ENCODE data around the gene UGGT1. TPM values are rescaled to one million over a fixed set of nuclear protein-coding genes. Genes with fewer than 3 reads are reported as not detected.

The UGGT1 gene
- total RNA-seq, 4 donors from 2014 or later, result 38.8 to 57.2 (median 52.2) TPM

GRCh38 chr2:128157644-128158043, 66.6 kb downstream of the UGGT1 start:
- Histone ChIP-seq H3K36me3 (peaks cover 0 to 51% (median 23%) of the 10 kb centered on the region in 4 donors), H3K9me3 (no peaks in the 10 kb centered on the region), H3K4me1 (no peaks in the 10 kb centered on the region), H3K4me3 (no peak overlapping the region), H3K27ac (no peak overlapping the region), H3K27me3 (no peaks in the 10 kb centered on the region)
- TF ChIP-seq POLR2A (IDR thresholded peaks at IDR 0.05) (no peak), POLR2AphosphoS5 (IDR thresholded peaks at IDR 0.05) (no peak), CTCF (IDR thresholded peaks at IDR 0.05) (no peak), EP300 (IDR thresholded peaks at IDR 0.05; ENCODE audit: low read depth) (no peak)
- 94 to 96% methylated on average over 3 of the region's 3 CpGs for WGBS, 2 donors (ENCODE audit: low coverage in 1 of 2)
- in situ Hi-C loops (cut with MboI; ENCODE audit: low pct_ligation_motif_present in 1 of 4, low pct_unique_long_range_greater_than_20kb in 1 of 4, low sequenced_read_pairs in 3 of 4) (no loop called here), intact Hi-C loops (cut with DNase I; ENCODE audit: low total_unique reads) (no loop called here)
- no peak for DNase-seq

DNA sequence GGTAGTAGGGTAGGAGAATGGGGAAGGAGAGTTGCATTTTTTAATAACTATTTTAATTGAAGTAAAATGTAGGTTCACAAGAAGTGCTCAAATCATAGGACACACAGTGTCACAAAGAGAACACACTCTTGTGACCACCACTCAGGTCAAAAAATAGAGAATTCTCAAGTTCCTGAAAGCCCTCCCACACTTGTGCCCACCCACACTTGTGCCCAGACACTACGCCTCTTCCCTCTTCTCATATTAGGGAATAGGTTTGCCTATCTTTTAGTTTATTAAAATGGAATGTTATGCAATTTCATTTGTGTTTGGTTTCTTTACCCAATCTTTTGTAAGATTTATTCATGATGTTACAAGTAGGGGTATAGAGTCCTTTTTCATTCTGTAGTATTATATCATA, 67.2 kb downstream of the UGGT1 start:
- Histone ChIP-seq H3K36me3 (peaks cover 0 to 46% (median 22%) of the 10 kb centered on the region in 4 donors), H3K27ac (no peak overlapping the region), H3K4me3 (no peak overlapping the region), H3K27me3 (no peaks in the 10 kb centered on the region), H3K4me1 (no peaks in the 10 kb centered on the region), H3K9me3 (no peaks in the 10 kb centered on the region)
- intact Hi-C loops (cut with DNase I; ENCODE audit: low total_unique reads), result no loop called here
- in situ Hi-C loops (cut with MboI; ENCODE audit: low pct_ligation_motif_present in 1 of 4, low pct_unique_long_range_greater_than_20kb in 1 of 4, low sequenced_read_pairs in 3 of 4), result no loop called here
- 71 to 89% methylated on average over 1 of the region's 1 CpG for WGBS, 2 donors (ENCODE audit: low coverage in 1 of 2)
- DNase-seq, result no peak
- TF ChIP-seq EP300 (IDR thresholded peaks at IDR 0.05; ENCODE audit: low read depth), result no peak
- TF ChIP-seq CTCF (IDR thresholded peaks at IDR 0.05), result no peak
- no peak for TF ChIP-seq POLR2AphosphoS5 (IDR thresholded peaks at IDR 0.05)
- TF ChIP-seq POLR2A (IDR thresholded peaks at IDR 0.05), result no peak

DNA sequence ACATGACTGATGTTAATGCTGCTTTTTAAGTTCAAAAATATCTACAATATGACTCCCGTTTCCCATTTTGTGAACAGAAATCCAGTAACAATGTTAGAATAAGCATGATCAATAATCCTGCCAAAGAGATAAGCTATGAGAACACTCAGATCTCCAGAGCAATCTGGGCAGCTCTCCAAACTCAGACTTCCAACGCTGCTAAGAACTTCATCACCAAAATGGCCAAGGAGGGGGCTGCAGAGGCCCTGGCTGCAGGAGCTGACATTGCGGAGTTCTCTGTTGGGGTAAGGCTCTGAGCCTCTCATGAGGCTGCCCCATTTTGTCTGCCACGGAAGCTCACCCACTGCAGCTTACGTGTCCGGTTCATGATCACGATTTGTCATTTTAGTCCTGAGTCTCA, 68.4 kb downstream of the UGGT1 start:
- intact Hi-C loops (cut with DNase I; ENCODE audit: low total_unique reads), result no loop called here
- TF ChIP-seq POLR2AphosphoS5 (IDR thresholded peaks at IDR 0.05), result no peak
- no peak for TF ChIP-seq EP300 (IDR thresholded peaks at IDR 0.05; ENCODE audit: low read depth)
- TF ChIP-seq CTCF (IDR thresholded peaks at IDR 0.05), result no peak
- TF ChIP-seq POLR2A (IDR thresholded peaks at IDR 0.05), result no peak
- Histone ChIP-seq H3K27me3 (no peaks in the 10 kb centered on the region), H3K36me3 (peaks cover 0 to 42% (median 19%) of the 10 kb centered on the region in 4 donors), H3K27ac (no peak overlapping the region), H3K9me3 (no peaks in the 10 kb centered on the region), H3K4me1 (no peaks in the 10 kb centered on the region), H3K4me3 (no peak overlapping the region)
- DNase-seq, result no peak
- 89 to 98% methylated on average over 7 of the region's 7 CpGs for WGBS, 2 donors (ENCODE audit: low coverage in 1 of 2)
- in situ Hi-C loops (cut with MboI; ENCODE audit: low pct_ligation_motif_present in 1 of 4, low pct_unique_long_range_greater_than_20kb in 1 of 4, low sequenced_read_pairs in 3 of 4), result no loop called here

- peaks cover 0 to 51% (median 22%) of the 10 kb centered on the region in 4 donors for H3K36me3 ChIP-seq
- in situ Hi-C loops (cut with MboI; ENCODE audit: low pct_ligation_motif_present in 1 of 4, low pct_unique_long_range_greater_than_20kb in 1 of 4, low sequenced_read_pairs in 3 of 4), result no loop called here
- H3K9me3 ChIP-seq, result no peaks in the 10 kb centered on the region
- no peak for DNase-seq
- H3K27me3 ChIP-seq, result no peaks in the 10 kb centered on the region
- H3K27ac ChIP-seq, result no peak overlapping the region
- WGBS, 2 donors (ENCODE audit: low coverage in 1 of 2), result 78 to 85% methylated on average over 9 of the region's 9 CpGs
- no peak overlapping the region for H3K4me3 ChIP-seq
- intact Hi-C loops (cut with DNase I; ENCODE audit: low total_unique reads), result no loop called here
- TF ChIP-seq CTCF (IDR thresholded peaks at IDR 0.05), result no peak
- no peak for TF ChIP-seq POLR2AphosphoS5 (IDR thresholded peaks at IDR 0.05)
- TF ChIP-seq POLR2A (IDR thresholded peaks at IDR 0.05), result no peak
- TF ChIP-seq EP300 (IDR thresholded peaks at IDR 0.05; ENCODE audit: low read depth), result no peak
- no peaks in the 10 kb centered on the region for H3K4me1 ChIP-seq
Observed at GRCh38 chr2:128160616-128161275, 69.7 kb downstream of the UGGT1 start.
